Activated T-helper 17 cell treated with anti-CD3 and anti-CD28 coated beads, Interleukin-2, amount 50 U/mL, for 72 hours (primary cell): ENCODE data around the gene COTL1. TPM values are rescaled to one million over a fixed set of nuclear protein-coding genes. Genes with fewer than 3 reads are reported as not detected.
"Not testable (repeated sequence)": the region's sequence is repeated elsewhere in the genome, so short reads cannot be mapped to it uniquely, and the experiment has no call there.

ENCODE experiments used
- ATAC-seq: fragments of 150-1000 bp; cut with Tn5 transposase; replicated peaks from 2 replicates; pipeline ENCODE4 v1.10.0; 2021; ENCODE audit warnings: mild to moderate bottlenecking, moderate library complexity
- H3K27ac Mint-ChIP-seq: one replicate; pipeline ENCODE4 v1.8.0; 2022; ENCODE audit warnings: mixed read lengths
- H3K27me3 Mint-ChIP-seq: one replicate; pipeline ENCODE4 v1.8.0; 2022; ENCODE audit warnings: mixed read lengths
- H3K36me3 Mint-ChIP-seq: one replicate; pipeline ENCODE4 v1.8.0; 2022; ENCODE audit warnings: low read depth, mild to moderate bottlenecking, mixed read lengths
- H3K4me1 Mint-ChIP-seq: one replicate; pipeline ENCODE4 v1.8.0; 2022; ENCODE audit warnings: mixed read lengths
- H3K4me3 Mint-ChIP-seq: one replicate; pipeline ENCODE4 v1.8.0; 2022; ENCODE audit warnings: mild to moderate bottlenecking, mixed read lengths
- H3K9me3 Mint-ChIP-seq: one replicate; pipeline ENCODE4 v1.8.0; 2022; ENCODE audit warnings: mixed read lengths
- total RNA-seq, 2 donors: library from RNA; stranded (reverse); gene quantifications; one replicate each; pipeline ENCODE4 v1.2.3, GENCODE V29; 2022

COTL1 gene
- total RNA-seq, 2 donors from 2014 or later, result 250 to 505 TPM

DNA sequence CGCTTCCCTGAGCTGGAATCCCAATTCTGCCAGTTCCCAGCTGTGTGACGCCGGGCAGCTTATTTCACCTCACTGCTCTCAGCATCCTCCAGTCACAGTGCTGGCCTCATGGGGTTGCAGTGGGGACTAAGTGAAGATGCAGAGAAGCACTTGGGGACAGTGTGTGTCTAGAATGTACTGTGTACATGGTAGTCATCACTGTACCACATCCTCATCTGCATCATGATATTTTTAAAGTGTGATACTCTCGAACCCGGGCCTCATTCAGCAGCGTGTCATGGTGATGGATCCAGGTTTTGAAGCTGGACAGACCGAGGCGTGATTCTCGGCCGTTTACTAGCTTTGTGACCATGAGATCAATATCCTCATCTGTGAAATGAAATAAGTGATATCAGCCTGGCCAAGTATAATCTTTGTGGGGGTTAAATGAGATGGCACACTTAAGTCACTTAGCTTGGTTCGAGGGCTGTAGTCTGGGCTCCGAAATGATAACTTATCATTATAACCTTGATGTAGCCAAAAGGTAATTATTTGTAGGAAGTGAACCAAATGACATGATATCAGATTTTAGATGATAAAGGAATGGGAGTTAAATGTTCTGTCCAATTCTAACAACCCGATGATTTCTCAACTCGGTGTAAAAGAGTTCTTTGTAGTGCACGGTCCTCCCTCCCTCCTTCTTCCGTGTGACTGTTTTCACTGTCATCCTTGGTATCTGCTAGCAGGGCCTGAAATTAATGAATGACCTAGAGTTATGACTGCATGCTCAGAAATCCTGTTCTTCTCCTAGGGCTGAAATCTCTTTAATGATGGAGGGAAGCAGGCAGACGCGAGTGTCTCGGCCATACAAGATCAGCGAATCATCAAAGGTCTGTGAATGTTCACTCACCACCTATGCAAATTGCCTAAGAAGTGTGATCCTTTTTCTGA lies 32.4 kb upstream of the COTL1 start:
- Mint-ChIP-seq H3K36me3 (peaks cover 59% of the 10 kb centered on the region), H3K27ac (no peak overlapping the region), H3K4me1 (peaks cover 36% of the 10 kb centered on the region), H3K27me3 (no peaks in the 10 kb centered on the region), H3K9me3 (no peaks in the 10 kb centered on the region), H3K4me3 (peak overlapping the region; percentile 80)
- ATAC-seq, result no peak

DNA sequence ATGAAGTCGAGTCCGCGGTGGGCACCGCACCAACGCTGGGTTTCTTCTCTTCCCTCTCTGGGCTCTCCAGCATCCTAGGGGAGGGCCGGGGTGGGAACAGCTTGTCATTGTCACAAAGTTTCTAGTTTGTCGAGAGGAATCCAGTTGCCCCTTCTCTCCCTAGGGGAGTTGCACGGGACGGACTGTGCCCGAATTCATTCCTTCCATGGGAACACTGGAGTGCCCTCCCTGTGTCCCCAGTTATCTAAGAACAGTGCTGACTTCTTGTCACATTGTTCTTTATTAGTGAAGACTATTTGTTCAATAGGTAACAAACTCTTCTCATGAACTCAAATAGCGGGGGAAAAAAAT lies 31.6 kb upstream of the COTL1 start:
- peak overlapping the region; percentile 80 for H3K4me3 Mint-ChIP-seq
- no peak for ATAC-seq
- peaks cover 36% of the 10 kb centered on the region for H3K4me1 Mint-ChIP-seq

DNA sequence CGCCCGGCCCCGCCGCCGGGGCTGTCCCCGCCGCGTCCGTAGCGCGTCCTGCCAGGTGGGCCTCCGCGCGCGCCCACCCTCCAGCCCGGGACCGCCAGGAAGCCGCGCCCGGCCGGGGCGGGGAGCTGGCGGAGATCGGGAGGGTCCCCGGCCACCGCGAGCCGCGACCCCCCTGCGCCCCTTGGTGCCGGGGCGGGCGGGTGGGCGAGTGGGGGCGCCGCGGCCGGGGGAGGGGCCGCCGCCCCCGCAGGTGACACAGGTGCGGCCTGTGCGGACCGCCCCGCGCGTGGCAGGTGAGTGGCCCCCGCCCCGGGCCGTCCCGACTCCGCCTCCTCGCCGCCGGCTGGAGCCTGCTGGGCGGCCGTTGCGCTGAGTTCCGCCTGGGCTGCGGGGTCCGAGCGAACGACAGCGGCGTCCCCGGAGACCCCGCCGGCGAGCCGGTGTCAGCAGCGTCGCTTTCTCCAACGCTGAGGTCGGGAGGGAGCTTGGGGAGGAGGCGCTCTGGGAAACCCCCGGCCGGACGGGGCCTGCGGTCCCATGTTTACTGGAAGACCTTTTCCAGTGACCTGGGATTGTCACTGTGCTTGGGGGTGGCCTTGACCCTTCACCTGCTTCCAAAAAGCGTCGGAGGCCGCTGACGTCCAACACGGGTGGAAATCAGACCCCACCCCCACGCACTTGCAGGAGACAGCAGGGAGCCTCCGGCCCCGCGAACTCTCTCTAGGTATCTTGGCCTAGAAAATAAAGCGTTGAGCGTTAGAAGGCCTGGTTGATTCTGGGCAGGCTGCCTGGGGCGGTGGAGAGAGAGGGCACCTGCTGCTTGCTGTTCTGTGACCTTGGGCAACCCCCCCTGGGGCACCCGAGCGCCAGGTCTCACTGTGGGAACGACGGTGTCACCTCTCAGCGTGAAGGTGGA lies 31.0 kb upstream of the COTL1 start:
- H3K36me3 Mint-ChIP-seq, result peaks cover 45% of the 10 kb centered on the region
- no peaks in the 10 kb centered on the region for H3K9me3 Mint-ChIP-seq
- peak overlapping the region; percentile 80 for H3K4me3 Mint-ChIP-seq
- ATAC-seq, result peak; percentile 76
- no peaks in the 10 kb centered on the region for H3K27me3 Mint-ChIP-seq
- peak overlapping the region; percentile 41 for H3K27ac Mint-ChIP-seq
- H3K4me1 Mint-ChIP-seq, result peaks cover 32% of the 10 kb centered on the region

More for the DNA sequence above, 31.6 kb upstream of the COTL1 start:
- H3K36me3 Mint-ChIP-seq, result peaks cover 52% of the 10 kb centered on the region
- H3K27ac Mint-ChIP-seq, result peak overlapping the region; percentile 41
- no peaks in the 10 kb centered on the region for H3K27me3 Mint-ChIP-seq
- H3K9me3 Mint-ChIP-seq, result no peaks in the 10 kb centered on the region

DNA sequence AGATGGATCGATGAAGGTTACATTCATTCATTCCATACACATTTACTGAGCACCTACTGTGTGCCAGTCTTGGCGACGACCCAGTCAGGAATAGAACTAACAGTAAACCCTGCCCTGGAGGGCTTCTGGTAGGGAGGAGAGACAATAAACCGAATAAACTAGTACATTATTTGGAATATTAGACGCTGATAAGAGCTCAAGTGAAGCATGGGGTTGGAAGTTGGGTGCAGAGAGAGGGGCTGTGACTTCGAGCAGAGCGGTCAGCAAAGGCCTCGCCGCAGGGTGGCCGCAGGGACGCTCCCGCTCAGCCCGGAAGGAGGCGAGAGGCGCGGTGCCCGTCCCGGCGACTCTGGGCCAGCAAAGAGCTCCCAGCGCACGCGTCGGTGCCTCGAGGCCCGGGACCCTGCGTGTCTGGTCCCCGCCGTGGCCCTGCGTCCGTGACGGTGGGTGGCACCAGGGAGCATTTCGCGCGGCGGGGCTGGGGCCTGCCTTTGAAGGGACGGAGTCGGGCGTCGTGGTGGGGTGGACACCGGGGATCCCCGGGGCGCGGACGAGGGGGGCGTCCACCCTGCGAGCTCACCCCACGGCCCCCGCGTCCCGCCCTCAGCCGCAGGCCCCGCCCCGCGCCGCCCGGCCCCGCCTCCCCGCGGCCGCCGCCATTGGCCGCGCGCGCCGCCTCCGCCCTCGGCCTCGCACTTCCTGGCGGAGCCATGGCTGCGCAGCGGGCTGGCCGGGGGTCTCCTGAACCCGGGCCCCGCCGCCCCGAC lies 30.1 kb upstream of the COTL1 start, which contains the start of gene KLHL36:
TSS of gene KLHL36 (plus strand) at position 684 of the 767 bp plus-strand sequence. CDS start 2,357 bp downstream, outside the sequence.
- Mint-ChIP-seq H3K27ac (peak within 1 kb of the TSS; percentile 95), H3K4me1 (peaks cover 28% of the 10 kb centered on the region), H3K27me3 (no peaks in the 10 kb centered on the region), H3K4me3 (peak within 1 kb of the TSS; percentile 87), H3K9me3 (no peaks in the 10 kb centered on the region), H3K36me3 (peaks cover 37% of the 10 kb centered on the region)
- ATAC-seq, result peak; percentile 93

DNA sequence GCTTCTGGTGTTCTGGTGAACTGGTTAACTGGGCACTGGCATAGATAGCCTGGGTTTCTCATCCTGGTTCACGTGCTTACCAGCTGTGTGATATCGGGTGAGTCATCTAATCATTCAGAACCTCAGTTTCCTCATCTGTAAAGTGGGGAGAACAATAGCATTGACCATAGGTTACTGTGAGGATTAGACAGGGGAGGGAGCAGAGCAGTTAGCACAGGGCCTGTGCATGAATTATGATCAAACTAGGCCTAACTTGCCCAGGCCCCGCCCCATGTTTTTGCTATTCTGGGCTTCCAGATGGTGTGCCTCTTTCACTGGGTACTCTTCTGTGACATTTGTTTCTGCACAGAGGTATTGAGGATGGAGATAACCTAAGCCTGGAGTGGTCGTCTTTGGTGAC lies 25.8 kb upstream of the COTL1 start:
- Mint-ChIP-seq H3K4me1 (peaks cover 11% of the 10 kb centered on the region), H3K4me3 (no peak overlapping the region), H3K36me3 (peaks cover 5% of the 10 kb centered on the region), H3K9me3 (no peaks in the 10 kb centered on the region), H3K27ac (no peak overlapping the region), H3K27me3 (no peaks in the 10 kb centered on the region)
- ATAC-seq, result no peak

DNA sequence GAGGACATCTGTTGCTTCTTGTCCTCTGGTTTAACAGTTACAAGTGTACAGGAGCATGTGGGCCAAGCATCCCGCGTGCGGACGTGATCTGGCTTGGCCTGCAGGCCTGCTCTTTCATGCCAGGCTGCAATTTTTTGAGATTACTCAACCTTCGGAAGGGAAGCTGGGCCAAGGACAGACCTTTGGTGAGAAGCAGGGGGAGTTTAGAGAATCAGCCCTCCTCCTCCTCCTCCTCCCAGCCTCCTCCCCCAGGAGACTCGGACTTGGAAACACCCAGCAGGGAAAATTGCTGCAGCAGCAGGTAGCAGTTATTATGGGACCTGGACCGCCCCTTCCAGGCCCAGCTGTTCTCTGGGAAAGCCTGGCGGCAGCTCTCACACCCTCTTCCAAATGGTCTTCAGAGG lies 25.3 kb upstream of the COTL1 start:
- no peak for ATAC-seq
- no peak overlapping the region for H3K4me3 Mint-ChIP-seq

DNA sequence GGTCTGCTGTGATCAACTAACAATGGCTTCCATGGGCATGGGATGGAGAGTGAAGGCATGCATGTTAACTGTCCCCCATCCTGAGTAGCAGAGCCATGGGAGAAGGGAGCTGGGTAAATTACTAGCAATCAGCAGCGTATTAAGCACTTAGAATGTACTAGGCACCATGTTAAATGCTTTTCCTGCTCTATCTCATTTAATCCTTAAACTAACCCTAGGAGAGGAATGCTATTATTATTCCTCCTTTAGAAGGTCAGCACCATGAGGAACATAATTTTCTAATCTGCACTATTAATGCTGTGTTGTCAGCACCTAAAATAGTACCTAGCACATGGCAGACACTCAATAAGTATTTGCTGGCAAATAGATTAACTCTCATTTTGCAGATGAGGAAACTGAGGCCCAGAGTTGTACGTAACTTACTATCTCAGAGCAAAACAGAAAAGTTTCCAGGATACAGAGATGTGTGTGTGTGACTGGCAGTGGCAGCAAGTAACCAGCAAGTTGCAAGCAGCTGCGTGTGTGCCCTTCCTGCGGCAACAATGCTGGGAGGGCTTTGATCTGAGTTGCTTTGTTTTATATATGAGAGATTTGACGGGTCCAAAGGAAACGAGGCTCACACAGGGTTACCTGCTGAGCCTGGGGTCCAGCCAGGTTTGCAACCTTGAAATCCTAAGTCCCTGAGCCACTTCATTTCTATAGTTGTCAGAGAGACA lies 23.9 kb upstream of the COTL1 start:
- H3K4me1 Mint-ChIP-seq, result peaks cover 7% of the 10 kb centered on the region
- H3K27ac Mint-ChIP-seq, result peak overlapping the region; percentile 79
- H3K9me3 Mint-ChIP-seq, result no peaks in the 10 kb centered on the region
- peak overlapping the region; percentile 75 for H3K4me3 Mint-ChIP-seq
- ATAC-seq, result no peak
- H3K27me3 Mint-ChIP-seq, result no peaks in the 10 kb centered on the region
- H3K36me3 Mint-ChIP-seq, result no peaks in the 10 kb centered on the region

More for the DNA sequence above, 25.3 kb upstream of the COTL1 start:
- no peak overlapping the region for H3K27ac Mint-ChIP-seq
- H3K36me3 Mint-ChIP-seq, result peaks cover 5% of the 10 kb centered on the region
- no peaks in the 10 kb centered on the region for H3K27me3 Mint-ChIP-seq
- H3K9me3 Mint-ChIP-seq, result no peaks in the 10 kb centered on the region
- peaks cover 11% of the 10 kb centered on the region for H3K4me1 Mint-ChIP-seq

DNA sequence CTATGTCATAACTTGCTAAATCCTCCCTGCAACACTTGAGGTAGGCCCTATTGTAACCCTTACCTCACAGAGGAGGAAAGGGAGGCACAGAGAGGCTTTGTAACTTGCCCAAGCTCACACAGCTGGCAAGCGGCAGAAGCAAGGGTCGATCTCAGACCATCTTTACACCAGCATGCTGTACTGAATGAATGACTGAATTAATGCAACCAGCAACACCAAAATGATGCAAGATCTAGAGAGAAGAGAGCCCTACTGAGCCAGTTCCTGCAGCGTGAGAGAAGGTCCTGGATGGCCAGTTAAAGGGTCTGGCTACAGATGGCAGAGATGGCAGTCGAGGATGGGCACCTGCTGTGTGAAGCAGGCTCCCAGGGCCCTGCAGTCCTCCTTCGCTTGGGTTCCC lies 22.3 kb upstream of the COTL1 start:
- H3K9me3 Mint-ChIP-seq, result no peaks in the 10 kb centered on the region
- ATAC-seq, result no peak
- H3K27me3 Mint-ChIP-seq, result no peaks in the 10 kb centered on the region
- peak overlapping the region; percentile 6 for H3K4me3 Mint-ChIP-seq
- peak overlapping the region; percentile 68 for H3K27ac Mint-ChIP-seq
- H3K36me3 Mint-ChIP-seq, result no peaks in the 10 kb centered on the region
- peaks cover 7% of the 10 kb centered on the region for H3K4me1 Mint-ChIP-seq

DNA sequence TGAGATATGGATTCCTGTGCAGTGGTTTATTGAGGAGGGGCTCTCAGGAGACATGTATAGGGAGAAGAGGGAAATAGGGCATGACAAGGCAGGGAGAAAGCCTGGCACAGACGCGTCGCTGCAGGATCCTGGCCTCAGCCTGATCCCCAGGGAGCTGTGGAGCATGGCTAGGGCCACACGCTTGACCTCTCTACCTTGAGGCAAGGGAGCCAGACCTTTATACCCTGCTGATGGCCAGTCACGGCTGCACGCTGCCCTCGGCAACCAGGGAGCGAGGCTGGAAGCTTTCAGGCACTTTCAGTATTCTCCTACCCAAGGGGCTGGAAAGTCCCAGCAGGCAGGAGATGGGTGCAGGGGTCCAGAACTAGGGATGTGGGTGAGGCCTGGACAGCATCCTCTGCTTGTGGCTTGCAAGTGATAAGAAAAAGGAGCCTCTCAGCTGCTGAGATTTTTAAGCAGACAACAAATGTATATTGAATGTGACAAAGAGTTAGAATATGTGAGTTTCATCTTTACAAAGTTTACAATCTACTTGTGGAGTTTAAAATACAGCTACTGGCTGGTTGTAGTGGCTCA lies 20.4 kb upstream of the COTL1 start:
- Mint-ChIP-seq H3K27me3 (peaks cover 4% of the 10 kb centered on the region), H3K4me1 (peaks cover 7% of the 10 kb centered on the region), H3K9me3 (no peaks in the 10 kb centered on the region), H3K4me3 (no peak overlapping the region), H3K27ac (no peak overlapping the region), H3K36me3 (no peaks in the 10 kb centered on the region)
- no peak for ATAC-seq

DNA sequence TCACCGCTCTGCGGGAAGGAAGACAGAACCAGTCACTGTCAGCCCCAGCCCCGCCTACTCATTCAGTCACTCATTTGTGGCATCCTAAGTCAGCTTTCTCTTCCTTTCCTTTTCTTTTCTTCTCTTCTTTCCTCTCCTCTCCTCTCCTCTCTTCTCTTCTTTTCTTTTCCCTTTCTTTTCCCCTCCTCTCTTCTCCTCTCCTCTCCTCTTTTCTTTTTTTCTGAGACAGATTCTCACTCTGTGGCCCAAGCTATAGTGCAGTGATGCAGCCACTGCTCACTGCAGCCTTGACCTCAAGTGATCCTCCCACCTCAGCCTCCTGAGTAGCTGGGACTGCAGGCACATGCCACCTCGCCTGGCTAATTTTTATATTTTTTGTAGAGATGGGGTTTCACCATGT lies 19.8 kb upstream of the COTL1 start:
- Mint-ChIP-seq H3K36me3 (no peaks in the 10 kb centered on the region), H3K27ac (peak overlapping the region; percentile 71), H3K27me3 (peaks cover 4% of the 10 kb centered on the region), H3K4me3 (no peak overlapping the region), H3K4me1 (peaks cover 7% of the 10 kb centered on the region), H3K9me3 (no peaks in the 10 kb centered on the region)
- no peak for ATAC-seq

DNA sequence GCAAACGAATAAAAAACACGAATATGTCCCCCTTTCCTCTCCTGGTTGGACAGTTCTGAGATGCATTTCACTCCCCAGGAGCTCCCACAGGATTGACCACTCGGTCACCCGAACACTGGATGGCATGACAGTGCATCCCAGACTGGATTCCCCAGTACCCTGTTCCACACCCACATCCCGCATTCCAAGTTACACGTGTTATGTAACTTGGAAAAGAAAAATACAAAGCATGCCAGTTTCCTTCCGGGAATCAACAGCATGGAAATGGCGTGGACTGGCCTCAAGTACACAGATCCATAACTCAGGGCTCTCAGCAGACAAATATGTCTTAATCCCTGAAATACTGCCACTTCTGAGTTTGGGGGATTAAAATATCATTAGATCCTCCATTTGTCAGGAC lies 17.8 kb upstream of the COTL1 start:
- peaks cover 15% of the 10 kb centered on the region for H3K4me1 Mint-ChIP-seq
- ATAC-seq, result no peak
- no peak overlapping the region for H3K27ac Mint-ChIP-seq
- no peaks in the 10 kb centered on the region for H3K9me3 Mint-ChIP-seq
- H3K27me3 Mint-ChIP-seq, result peaks cover 4% of the 10 kb centered on the region
- peaks cover 4% of the 10 kb centered on the region for H3K36me3 Mint-ChIP-seq
- no peak overlapping the region for H3K4me3 Mint-ChIP-seq

DNA sequence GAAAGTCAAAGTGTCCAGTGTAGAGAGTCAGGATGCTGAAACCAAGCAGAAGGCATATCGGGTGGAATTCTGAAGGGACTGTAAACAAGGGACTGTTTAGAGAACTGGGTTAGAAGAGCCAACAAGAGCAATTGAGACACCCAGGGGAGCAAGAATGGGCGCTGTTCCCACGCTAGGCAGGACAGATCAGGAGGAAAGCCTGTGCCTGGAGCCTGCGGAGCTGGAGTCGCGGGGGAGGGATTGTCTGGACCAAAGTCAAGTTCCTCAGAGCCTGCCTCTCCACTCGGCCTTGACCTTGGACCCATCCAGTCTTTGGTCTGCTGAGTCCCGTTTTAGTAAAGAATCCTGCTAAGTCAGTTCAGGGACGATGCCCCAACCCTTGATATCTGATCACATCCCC lies 15.7 kb upstream of the COTL1 start:
- H3K27me3 Mint-ChIP-seq, result peaks cover 4% of the 10 kb centered on the region
- no peaks in the 10 kb centered on the region for H3K9me3 Mint-ChIP-seq
- no peak for ATAC-seq
- no peak overlapping the region for H3K27ac Mint-ChIP-seq
- peaks cover 16% of the 10 kb centered on the region for H3K4me1 Mint-ChIP-seq
- H3K4me3 Mint-ChIP-seq, result no peak overlapping the region
- H3K36me3 Mint-ChIP-seq, result peaks cover 6% of the 10 kb centered on the region

DNA sequence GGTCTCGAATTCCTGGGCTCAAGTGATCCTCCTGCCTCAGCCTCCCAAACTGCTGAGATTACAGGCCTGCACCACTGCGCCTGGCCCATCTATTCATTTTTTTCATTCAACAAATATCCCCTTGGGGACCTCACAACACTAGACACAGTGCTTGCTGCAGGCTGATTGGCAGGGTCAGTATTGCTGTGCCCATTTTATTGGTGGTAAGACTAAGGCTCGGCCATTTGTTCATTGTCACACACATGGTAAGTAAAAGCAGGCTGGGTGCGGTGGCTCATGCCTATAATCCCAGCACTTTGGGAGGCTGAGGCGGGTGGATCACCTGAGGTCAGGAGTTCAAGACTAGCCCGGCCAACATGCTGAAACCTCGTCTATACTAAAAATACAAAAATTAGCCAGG lies 15.0 kb upstream of the COTL1 start:
- H3K4me3 Mint-ChIP-seq, H3K27me3 Mint-ChIP-seq, H3K36me3 Mint-ChIP-seq, ATAC-seq, H3K9me3 Mint-ChIP-seq, H3K27ac Mint-ChIP-seq: not testable (repeated sequence)
- peaks cover 16% of the 10 kb centered on the region for H3K4me1 Mint-ChIP-seq
